HepG2 (cell line): ENCODE measurements around the gene CUL5. TPM values are rescaled to one million over a fixed set of nuclear protein-coding genes. Genes with fewer than 3 reads are reported as not detected.
A peak's percentile ranks its signal among the peaks of the same experiment; 100 is the strongest.

Source experiments
- IKZF4 ChIP-seq: sonication (generic); formaldehyde crosslinking; IDR thresholded peaks from 2 replicates; pipeline ENCODE4 v1.5.1; 2020; ENCODE audit warnings: borderline replicate concordance, mild to moderate bottlenecking, low read depth, missing genetic modification reagents; ENCODE audit errors: not compliant biosample characterization
- MXD1 ChIP-seq: sonication (generic); formaldehyde crosslinking; IDR thresholded peaks from 2 replicates; pipeline ENCODE4 v1.4.0; 2020; ENCODE audit warnings: mild to moderate bottlenecking, missing genetic modification reagents
- PLSCR1 ChIP-seq: sonication (generic); formaldehyde crosslinking; IDR thresholded peaks from 2 replicates; pipeline ENCODE4 v1.5.0; 2020; ENCODE audit warnings: missing genetic modification reagents, mild to moderate bottlenecking, borderline replicate concordance
- RFXAP ChIP-seq: sonication (generic); formaldehyde crosslinking; IDR thresholded peaks from 2 replicates; pipeline ENCODE4 v1.4.0; 2020; ENCODE audit warnings: missing genetic modification reagents, borderline replicate concordance
- ZNF280D ChIP-seq: sonication (generic); formaldehyde crosslinking; IDR thresholded peaks from 2 replicates; pipeline ENCODE4 v1.5.1; 2020; ENCODE audit warnings: mild to moderate bottlenecking, missing genetic modification reagents
- ZNF296 ChIP-seq: sonication (generic); formaldehyde crosslinking; conservative IDR thresholded peaks from 2 replicates; pipeline ENCODE4 v1.5.0; 2020; ENCODE audit warnings: mild to moderate bottlenecking, missing genetic modification reagents
- ZNF503 ChIP-seq: sonication (generic); formaldehyde crosslinking; IDR thresholded peaks from 2 replicates; pipeline ENCODE4 v1.4.0; 2020; ENCODE audit warnings: missing genetic modification reagents
- ZNF609 ChIP-seq: sonication (generic); formaldehyde crosslinking; IDR thresholded peaks from 2 replicates; pipeline ENCODE4 v1.4.0; 2020; ENCODE audit warnings: mild to moderate bottlenecking, missing genetic modification reagents, borderline replicate concordance
- ZNF652 ChIP-seq: IDR thresholded peaks from 2 replicates; pipeline ENCODE4 v1.6.1; 2016; ENCODE audit warnings: low read depth, borderline replicate concordance
- ZNF747 ChIP-seq: sonication (generic); formaldehyde crosslinking; IDR thresholded peaks from 2 replicates; pipeline ENCODE4 v1.8.1; 2023; ENCODE audit warnings: missing genetic modification reagents, mild to moderate bottlenecking, borderline replicate concordance
- polyA plus RNA-seq, 8 experiments: library from polyadenylated mRNA; depleted of rRNA in 3 of 8; stranded (reverse) in 7 of 8; unstranded in 1 of 8; fragments of >200 nt; fragmentation: Illumina TruSeq in 4 of 8; extraction: Trizol in 4 of 8; gene quantifications; 2 replicates each; pipeline versions ENCODE4 v1.2.1 to v1.2.3, GENCODE V29; 2011 to 2016; ENCODE audit warnings: low read depth in 4 of 8, missing spikeins in 1 of 8, mixed read lengths in 1 of 8; ENCODE audit not compliant: insufficient read depth in 1 of 8
- total RNA-seq, 5 experiments: library from RNA; depleted of rRNA; stranded (reverse); fragments of >200 nt; fragmentation: Illumina TruSeq; extraction: Trizol; gene quantifications; 2 replicates each; pipeline ENCODE4 v1.2.3, GENCODE V29; 2016; ENCODE audit warnings: low read depth in 1 of 5

Gene CUL5
- total and polyA plus RNA-seq, 2 of the 13 experiments (the other 11 are each of a cell fraction or from before 2014, with no cell fraction given), result 7.0 to 24.7 TPM

- TF ChIP-seq PLSCR1 (CRISPR knock-in tag) (no peak), IKZF4 (CRISPR knock-in tag) (no peak), ZNF747 (CRISPR knock-in tag) (peak; percentile 93), ZNF652 (CRISPR knock-in tag) (no peak), ZNF609 (CRISPR knock-in tag) (0 out of 2 replicates have a peak, but pooled peaks have one; percentile 17), MXD1 (CRISPR knock-in tag) (peak; percentile 87), ZNF296 (CRISPR knock-in tag) (no peak; the same call in 1 of the 2 replicates), RFXAP (CRISPR knock-in tag) (0 out of 2 replicates have a peak, but pooled peaks have one; percentile 13), ZNF280D (CRISPR knock-in tag) (peak; percentile 78; the same call in 1 of the 2 replicates), ZNF503 (CRISPR knock-in tag) (peak; percentile 34; the same call in 1 of the 2 replicates)
Observed at GRCh38 chr11:108008656-108009496, at the start of gene CUL5 (continued).
